ENCODE results near the gene KCND2. TPM values are rescaled to one million over a fixed set of nuclear protein-coding genes. Genes with fewer than 3 reads are reported as not detected.

Gene KCND2
- polyA plus RNA-seq, 3 donors = not detected

DNA sequence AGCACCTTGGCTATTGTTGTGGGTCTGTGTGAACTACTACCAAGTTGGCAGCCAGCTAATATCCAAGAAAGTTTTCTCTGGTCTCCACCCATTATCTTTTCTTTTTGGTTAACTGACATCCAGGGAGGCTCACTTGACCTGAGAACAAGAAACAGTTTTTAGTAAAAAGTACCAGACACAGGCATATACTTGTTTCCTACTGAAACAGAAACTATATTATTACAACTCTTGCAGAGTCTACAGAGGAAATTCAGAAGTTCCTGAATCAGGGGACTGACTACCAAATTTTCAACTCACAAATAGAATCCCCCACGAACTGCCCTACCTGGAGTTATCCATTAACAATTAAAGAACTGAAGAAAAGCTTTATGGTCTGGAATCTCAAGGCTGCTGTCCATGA is 168.9 kb downstream of the KCND2 start:
- H3K27ac Mint-ChIP-seq = no peak overlapping the region
- H3K4me3 Mint-ChIP-seq = no peak overlapping the region
- TF ChIP-seq, protein P1, sequence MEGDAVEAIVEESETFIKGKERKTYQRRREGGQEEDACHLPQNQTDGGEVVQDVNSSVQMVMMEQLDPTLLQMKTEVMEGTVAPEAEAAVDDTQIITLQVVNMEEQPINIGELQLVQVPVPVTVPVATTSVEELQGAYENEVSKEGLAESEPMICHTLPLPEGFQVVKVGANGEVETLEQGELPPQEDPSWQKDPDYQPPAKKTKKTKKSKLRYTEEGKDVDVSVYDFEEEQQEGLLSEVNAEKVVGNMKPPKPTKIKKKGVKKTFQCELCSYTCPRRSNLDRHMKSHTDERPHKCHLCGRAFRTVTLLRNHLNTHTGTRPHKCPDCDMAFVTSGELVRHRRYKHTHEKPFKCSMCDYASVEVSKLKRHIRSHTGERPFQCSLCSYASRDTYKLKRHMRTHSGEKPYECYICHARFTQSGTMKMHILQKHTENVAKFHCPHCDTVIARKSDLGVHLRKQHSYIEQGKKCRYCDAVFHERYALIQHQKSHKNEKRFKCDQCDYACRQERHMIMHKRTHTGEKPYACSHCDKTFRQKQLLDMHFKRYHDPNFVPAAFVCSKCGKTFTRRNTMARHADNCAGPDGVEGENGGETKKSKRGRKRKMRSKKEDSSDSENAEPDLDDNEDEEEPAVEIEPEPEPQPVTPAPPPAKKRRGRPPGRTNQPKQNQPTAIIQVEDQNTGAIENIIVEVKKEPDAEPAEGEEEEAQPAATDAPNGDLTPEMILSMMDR (IDR thresholded peaks at IDR 0.05) = no peak
- no peak overlapping the region for H3K4me3 ChIP-seq (replicated peaks in 1 of 3; ENCODE audit: low read depth in 2 of 3, low read length in 3 of 3)
- H2AFZ ChIP-seq (ENCODE audit: insufficient read depth, low read depth, low read length, poor library complexity, severe bottlenecking) = no peak overlapping the region
- H3K4me1 Mint-ChIP-seq = no peaks in the 10 kb centered on the region
- H3K27ac ChIP-seq (ENCODE audit: low read depth in 1 of 2, low read length in 2 of 2) = no peak overlapping the region
- no peak overlapping the region for H3K9ac ChIP-seq (ENCODE audit: insufficient read depth, low read length, poor library complexity, severe bottlenecking)
- no peaks in the 10 kb centered on the region for H3K9me3 ChIP-seq (replicated peaks in 1 of 2; ENCODE audit: control insufficient read depth in 1 of 2, insufficient read depth in 1 of 2, low read length in 2 of 2)
- no peaks in the 10 kb centered on the region for H3K9me3 Mint-ChIP-seq
- no peaks in the 10 kb centered on the region for H3K27me3 ChIP-seq (ENCODE audit: control insufficient read depth in 2 of 2, insufficient read depth in 2 of 2, low read length in 2 of 2)
- H3K36me3 Mint-ChIP-seq = no peaks in the 10 kb centered on the region
- no peaks in the 10 kb centered on the region for H3K79me2 ChIP-seq (ENCODE audit: insufficient read depth, low read length)
- H3K4me1 ChIP-seq (ENCODE audit: control insufficient read depth in 1 of 2, insufficient read depth in 2 of 2, low read length in 2 of 2) = no peaks in the 10 kb centered on the region
- WGBS (ENCODE audit: insufficient coverage) = no CpG with 5 or more reads among the region's 1 CpG
- H3K27me3 Mint-ChIP-seq (ENCODE audit: low read depth in 3 of 3) = no peaks in the 10 kb centered on the region
- intact Hi-C loops (cut with micrococcal nuclease) = no loop called here
- H4K20me1 ChIP-seq (ENCODE audit: insufficient read depth, low read length) = no peaks in the 10 kb centered on the region
- DNase-seq = no peak
- no peaks in the 10 kb centered on the region for H3K36me3 ChIP-seq (replicated peaks in 1 of 2; ENCODE audit: control insufficient read depth in 1 of 2, insufficient read depth in 2 of 2, low read length in 2 of 2)
- H3K4me2 ChIP-seq (replicated peaks; ENCODE audit: extremely low read depth, low read length, poor library complexity, severe bottlenecking) = no peak overlapping the region

DNA sequence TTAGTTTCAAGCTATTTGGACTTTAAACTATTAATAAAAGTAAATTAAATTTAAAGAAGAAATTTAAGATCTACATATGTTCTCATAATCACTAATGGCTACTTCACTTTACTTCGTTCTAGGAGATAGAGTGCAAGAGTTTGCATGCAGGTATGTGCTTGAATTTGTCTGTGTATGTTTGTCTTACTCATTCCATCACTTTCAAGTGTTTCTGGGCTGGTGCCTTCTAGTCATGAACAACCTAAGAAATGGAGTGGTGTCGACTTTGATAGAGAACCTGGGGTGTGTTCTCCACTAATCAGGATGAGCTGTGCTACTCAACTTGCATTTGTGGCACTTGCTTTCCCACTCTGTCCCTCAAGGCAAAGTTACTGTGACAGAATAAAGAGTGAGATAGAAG is 169.9 kb downstream of the KCND2 start:
- no peak overlapping the region for H3K27ac Mint-ChIP-seq
- H3K79me2 ChIP-seq (ENCODE audit: insufficient read depth, low read length) = no peaks in the 10 kb centered on the region
- H3K4me1 Mint-ChIP-seq = no peaks in the 10 kb centered on the region
- H2AFZ ChIP-seq (ENCODE audit: insufficient read depth, low read depth, low read length, poor library complexity, severe bottlenecking) = no peak overlapping the region
- H3K4me3 ChIP-seq (replicated peaks in 1 of 3; ENCODE audit: low read depth in 2 of 3, low read length in 3 of 3) = no peak overlapping the region
- WGBS (ENCODE audit: insufficient coverage) = 100% methylated on average over 1 of the region's 2 CpGs
- H3K36me3 Mint-ChIP-seq = no peaks in the 10 kb centered on the region
- H3K36me3 ChIP-seq (replicated peaks in 1 of 2; ENCODE audit: control insufficient read depth in 1 of 2, insufficient read depth in 2 of 2, low read length in 2 of 2) = no peaks in the 10 kb centered on the region
- intact Hi-C loops (cut with micrococcal nuclease) = no loop called here
- TF ChIP-seq, protein P1 (IDR thresholded peaks at IDR 0.05) = no peak
- no peak overlapping the region for H3K27ac ChIP-seq (ENCODE audit: low read depth in 1 of 2, low read length in 2 of 2)
- no peak overlapping the region for H3K4me2 ChIP-seq (replicated peaks; ENCODE audit: extremely low read depth, low read length, poor library complexity, severe bottlenecking)
- no peaks in the 10 kb centered on the region for H3K4me1 ChIP-seq (ENCODE audit: control insufficient read depth in 1 of 2, insufficient read depth in 2 of 2, low read length in 2 of 2)
- H3K9ac ChIP-seq (ENCODE audit: insufficient read depth, low read length, poor library complexity, severe bottlenecking) = no peak overlapping the region
- no peaks in the 10 kb centered on the region for H3K9me3 Mint-ChIP-seq
- DNase-seq = no peak
- no peaks in the 10 kb centered on the region for H3K27me3 ChIP-seq (ENCODE audit: control insufficient read depth in 2 of 2, insufficient read depth in 2 of 2, low read length in 2 of 2)
- H3K9me3 ChIP-seq (replicated peaks in 1 of 2; ENCODE audit: control insufficient read depth in 1 of 2, insufficient read depth in 1 of 2, low read length in 2 of 2) = no peaks in the 10 kb centered on the region
- H4K20me1 ChIP-seq (ENCODE audit: insufficient read depth, low read length) = no peaks in the 10 kb centered on the region
- H3K4me3 Mint-ChIP-seq = no peak overlapping the region
- no peaks in the 10 kb centered on the region for H3K27me3 Mint-ChIP-seq (ENCODE audit: low read depth in 3 of 3)

Measured in CD14-positive monocyte (primary cell).